ENCODE results near the gene ELAVL1. TPM values are rescaled to one million over a fixed set of nuclear protein-coding genes. Genes with fewer than 3 reads are reported as not detected.

Gene ELAVL1
- total RNA-seq, 1 donor from 2014 or later: 186 TPM

- no peak overlapping the region for H3K4me3 Mint-ChIP-seq
- no peaks in the 10 kb centered on the region for H3K27me3 Mint-ChIP-seq (ENCODE audit: insufficient read depth)
- H3K9me3 Mint-ChIP-seq: no peaks in the 10 kb centered on the region
- peaks cover 16% of the 10 kb centered on the region for H3K4me1 Mint-ChIP-seq (ENCODE audit: low read depth)
- no peak overlapping the region for H3K27ac Mint-ChIP-seq
- peaks cover 26% of the 10 kb centered on the region for H3K36me3 Mint-ChIP-seq (ENCODE audit: low read depth)
- no peak for DNase-seq (ENCODE audit: low spot score)
- intact Hi-C loops (cut with micrococcal nuclease): no loop called here
Measured at GRCh38 chr19:7908742-7909461, 96.5 kb downstream of the ELAVL1 start.

Other genes with a start within 250 kb of the ELAVL1 start
- gene CLEC4M, start 242.4 kb downstream of the ELAVL1 start, total RNA-seq: not detected in 2 replicates
- gene EVI5L, start 175.4 kb downstream of the ELAVL1 start, total RNA-seq: 4.4 TPM in 2 replicates
- 0.05 and 0.17 TPM in 2 replicates for gene PRR36, start 131.3 kb downstream of the ELAVL1 start, total RNA-seq
- not detected in 2 replicates for gene LRRC8E, start 117.1 kb downstream of the ELAVL1 start, total RNA-seq
- 47.6 and 51.9 TPM in 2 replicates for gene MAP2K7, start 101.8 kb downstream of the ELAVL1 start, total RNA-seq
- gene TGFBR3L, start 90.8 kb downstream of the ELAVL1 start, total RNA-seq: 6.9 and 7.5 TPM in 2 replicates
- gene SNAPC2, start 85.3 kb downstream of the ELAVL1 start, total RNA-seq: 21.3 and 22.4 TPM in 2 replicates
- 1.9 and 2.6 TPM in 2 replicates for gene CTXN1, start 79.5 kb downstream of the ELAVL1 start, total RNA-seq
- gene TIMM44, start 62.0 kb downstream of the ELAVL1 start, total RNA-seq: 114 and 120 TPM in 2 replicates
- not detected in 2 replicates for gene CCL25, start 47.1 kb upstream of the ELAVL1 start, total RNA-seq
- gene FBN3, start 144.0 kb upstream of the ELAVL1 start, total RNA-seq: not detected in 2 replicates
- 26.4 and 29.7 TPM in 2 replicates for gene CERS4, start 203.7 kb upstream of the ELAVL1 start, total RNA-seq